Mammary epithelial cell (primary cell): Measurements from ENCODE around the gene SERHL2.

ENCODE experiments used
- CTCF ChIP-seq, 2 donors: IDR thresholded peaks in 1 of 2; conservative IDR thresholded peaks in 1 of 2; 2 replicates each; pipeline ENCODE4 v1.5.1; 2011 to 2012; ENCODE audit warnings: inconsistent platforms in 2 of 2, low read length in 2 of 2, mild to moderate bottlenecking in 2 of 2, control low read depth in 1 of 2, low read depth in 1 of 2; ENCODE audit not compliant: insufficient read depth in 1 of 2; ENCODE audit errors: extremely low read depth in 1 of 2
- EZH2 ChIP-seq: IDR thresholded peaks from 2 replicates; pipeline ENCODE4 v1.6.1; 2012; ENCODE audit warnings: low read length, inconsistent platforms, borderline replicate concordance

DNA sequence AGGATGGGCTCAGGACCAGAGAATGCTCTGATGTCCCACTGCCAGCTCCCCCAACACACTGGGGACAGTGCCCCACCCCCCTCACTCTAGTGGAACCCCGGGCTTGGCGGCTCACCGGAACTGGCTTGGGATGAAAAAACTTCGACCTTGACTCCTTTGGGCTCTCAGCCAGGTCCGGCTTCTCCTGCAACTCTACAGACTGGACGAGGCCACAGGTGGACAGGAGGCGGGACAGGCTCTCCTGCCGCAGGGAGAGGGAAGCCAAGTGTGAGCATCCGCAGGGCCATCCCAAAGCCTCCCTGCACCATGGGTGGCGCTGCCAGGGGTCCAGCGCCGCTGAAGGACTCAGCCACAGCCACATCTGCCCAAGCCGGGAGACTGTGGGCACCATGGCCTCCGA lies 37.9 kb upstream of the SERHL2 start:
- TF ChIP-seq CTCF (conservative IDR thresholded peaks at IDR 0.05 in 1 of 2, IDR thresholded peaks at IDR 0.05 in 1 of 2; ENCODE audit: extremely low read depth in 1 of 2, insufficient read depth in 1 of 2, low read depth in 1 of 2, low read length in 2 of 2) (no peak), EZH2 (no peak)
